K562 (cell line): ENCODE results near the gene GPR15LG.

Source experiments
- BRD9 ChIP-seq: fragments of 450-650 bp; IDR thresholded peaks from 2 replicates; pipeline ENCODE4 v1.6.1; 2018; ENCODE audit warnings: low read depth; ENCODE audit not compliant: partially characterized antibody
- CLOCK ChIP-seq: fragments of 250-450 bp; sonication (Bioruptor Pico); IDR thresholded peaks from 2 replicates; pipeline ENCODE4 v1.4.0; 2020; ENCODE audit warnings: mild to moderate bottlenecking, moderate library complexity, borderline replicate concordance
- GATA2 ChIP-seq: sonication (generic); formaldehyde crosslinking; IDR thresholded peaks from 2 replicates; pipeline ENCODE4 v1.4.0; 2020; ENCODE audit warnings: mild to moderate bottlenecking, missing genetic modification reagents
- IFI16 ChIP-seq: fragments of 250-450 bp; sonication (Bioruptor Pico); IDR thresholded peaks from 2 replicates; pipeline ENCODE4 v2.1.2; 2022; ENCODE audit warnings: mild to moderate bottlenecking, inconsistent platforms
- KDM1A ChIP-seq, 2 experiments: fragments of 450-650 bp; IDR thresholded peaks; 2 replicates each; pipeline ENCODE4 v1.6.1; 2016; ENCODE audit warnings: mild to moderate bottlenecking in 2 of 2
- MXI1 ChIP-seq: IDR thresholded peaks from 2 replicates; pipeline ENCODE4 v1.6.1; 2011; ENCODE audit warnings: low read depth, mild to moderate bottlenecking, improper control_type of control experiment, low read length
- NR3C1 ChIP-seq: sonication (generic); formaldehyde crosslinking; IDR thresholded peaks from 2 replicates; pipeline ENCODE4 v1.8.1; 2022; ENCODE audit warnings: missing genetic modification reagents
- POLR2AphosphoS5 ChIP-seq: IDR thresholded peaks from 2 replicates; pipeline ENCODE4 v1.6.1; 2011; ENCODE audit warnings: mild to moderate bottlenecking, low read depth, low read length, moderate library complexity; ENCODE audit not compliant: control insufficient read depth, insufficient read depth
- USF1 ChIP-seq: sonication (generic); formaldehyde crosslinking; IDR thresholded peaks from 2 replicates; pipeline ENCODE4 v1.9.0; 2022; ENCODE audit warnings: mild to moderate bottlenecking, missing genetic modification reagents

GRCh38 chr10:84158550-84158949 is 15.1 kb upstream of the GPR15LG start:
- TF ChIP-seq GATA2 (CRISPR knock-in tag) (no peak), IFI16 (no peak), KDM1A (IDR thresholded peaks at IDR 0.05) (no peak), POLR2AphosphoS5 (no peak), NR3C1 (CRISPR knock-in tag) (no peak), MXI1 (no peak), USF1 (CRISPR knock-in tag) (no peak), CLOCK (CRISPR knock-in tag) (no peak), BRD9 (no peak)
